Activated CD8-positive, alpha-beta memory T cell treated with anti-CD3 and anti-CD28 coated beads, Interleukin-2, amount 50 U/mL, for 24 hours (primary cell): ENCODE measurements around the gene WRAP73.

Source experiments
- DNase-seq: peaks from one replicate; pipeline ENCODE4 v3.0.0-alpha.2; 2020; ENCODE audit errors: extremely low read depth

The WRAP73 gene

GRCh38 chr1:3614755-3615742 lies 34.9 kb downstream of the WRAP73 start:
- no peak for DNase-seq

DNA sequence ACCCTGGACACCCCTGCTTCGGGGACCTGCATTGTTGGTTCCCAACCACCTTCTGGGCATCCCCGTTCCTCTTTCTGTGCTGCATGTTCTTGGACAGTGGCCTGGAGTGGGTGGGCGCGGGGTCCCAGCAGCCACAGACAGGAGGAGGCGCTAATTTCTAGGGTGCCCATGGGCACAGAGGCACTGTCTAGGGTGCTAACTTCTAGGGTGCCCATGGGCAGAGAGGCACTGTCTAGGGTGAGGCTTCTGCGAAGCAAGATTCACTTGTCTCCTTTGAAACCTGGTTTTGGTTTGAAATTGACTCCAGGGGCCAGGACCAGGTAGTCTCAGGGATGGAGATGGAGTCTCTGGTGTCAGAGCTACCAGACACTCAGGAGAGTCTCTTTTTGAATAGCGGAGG lies 37.8 kb downstream of the WRAP73 start:
- DNase-seq, result no peak

- DNase-seq, result no peak
Observed at GRCh38 chr1:3611170-3612019, 38.5 kb downstream of the WRAP73 start, which contains the start of gene MEGF6. Gene MEGF6, minus strand, starts transcription at chr1:3611508. Its CDS starts 240 bp downstream, at chr1:3611268.

DNA sequence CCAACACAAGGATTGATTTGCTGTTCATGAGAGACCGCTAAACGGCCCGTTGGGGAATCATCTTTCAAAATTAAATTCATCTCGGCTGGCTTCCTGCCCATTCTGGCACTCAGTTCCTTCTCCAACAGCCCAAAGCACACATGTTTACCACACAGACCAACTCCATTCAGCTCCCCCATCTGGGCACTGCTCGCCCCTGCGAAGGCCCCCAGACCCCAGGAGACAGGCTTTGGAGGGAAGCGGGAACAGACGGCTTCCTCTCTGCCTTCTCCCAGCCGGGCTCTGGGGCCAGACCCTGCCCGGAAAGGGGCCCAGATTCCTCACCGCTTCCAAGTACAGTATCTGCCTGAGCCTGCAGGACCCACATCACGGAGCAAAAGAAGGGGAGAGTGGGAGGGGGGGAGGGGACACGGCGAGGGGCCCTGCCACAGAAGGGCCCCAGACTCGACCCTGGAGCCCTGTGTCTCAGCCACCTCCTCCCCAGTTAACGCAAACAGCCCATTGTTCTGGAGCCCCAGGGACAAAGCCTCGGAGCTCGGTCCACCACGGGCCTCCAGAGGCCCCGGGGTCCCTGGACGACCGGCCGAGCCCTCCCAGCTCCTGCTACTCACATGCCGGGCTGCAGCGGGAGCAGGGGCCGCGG lies 39.3 kb downstream of the WRAP73 start:
- no peak for DNase-seq

DNA sequence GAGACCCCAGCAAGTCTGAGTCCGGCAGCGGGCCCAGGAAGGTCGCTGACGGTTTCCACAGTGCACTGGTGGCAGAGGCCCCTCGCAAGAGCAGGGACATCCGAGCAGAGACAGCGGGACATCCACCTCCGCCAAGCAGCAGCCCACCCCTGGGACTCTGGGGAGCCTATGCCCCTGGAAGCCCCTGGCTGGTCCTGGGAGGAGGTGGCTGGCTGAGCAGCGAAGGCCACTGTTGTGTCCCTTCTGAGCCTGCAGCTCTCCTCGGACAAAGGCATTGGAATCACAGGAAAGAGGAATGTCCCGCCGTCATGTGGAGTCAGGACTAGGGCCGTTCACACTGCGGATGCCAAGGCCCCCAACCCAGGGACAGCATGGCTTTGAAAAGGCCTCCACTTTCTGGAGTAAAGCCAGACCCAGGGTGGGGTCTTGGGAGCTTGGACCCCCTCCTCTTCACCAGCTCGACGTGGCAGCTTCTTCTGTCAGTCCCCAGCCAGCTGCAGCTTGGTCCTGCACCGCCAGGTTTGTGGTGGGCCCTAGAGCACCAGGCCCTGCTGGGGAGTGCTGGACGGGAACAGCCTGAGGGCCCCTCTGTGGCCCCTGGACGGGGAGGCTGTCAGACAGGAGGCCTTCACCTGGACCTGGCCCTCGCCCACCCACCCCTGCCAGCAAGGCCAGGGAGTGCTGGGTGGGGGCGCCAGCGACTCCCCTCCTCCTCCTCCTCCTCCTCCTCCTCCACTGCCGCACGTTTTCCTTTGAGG lies 40.0 kb downstream of the WRAP73 start:
- no peak for DNase-seq

DNA sequence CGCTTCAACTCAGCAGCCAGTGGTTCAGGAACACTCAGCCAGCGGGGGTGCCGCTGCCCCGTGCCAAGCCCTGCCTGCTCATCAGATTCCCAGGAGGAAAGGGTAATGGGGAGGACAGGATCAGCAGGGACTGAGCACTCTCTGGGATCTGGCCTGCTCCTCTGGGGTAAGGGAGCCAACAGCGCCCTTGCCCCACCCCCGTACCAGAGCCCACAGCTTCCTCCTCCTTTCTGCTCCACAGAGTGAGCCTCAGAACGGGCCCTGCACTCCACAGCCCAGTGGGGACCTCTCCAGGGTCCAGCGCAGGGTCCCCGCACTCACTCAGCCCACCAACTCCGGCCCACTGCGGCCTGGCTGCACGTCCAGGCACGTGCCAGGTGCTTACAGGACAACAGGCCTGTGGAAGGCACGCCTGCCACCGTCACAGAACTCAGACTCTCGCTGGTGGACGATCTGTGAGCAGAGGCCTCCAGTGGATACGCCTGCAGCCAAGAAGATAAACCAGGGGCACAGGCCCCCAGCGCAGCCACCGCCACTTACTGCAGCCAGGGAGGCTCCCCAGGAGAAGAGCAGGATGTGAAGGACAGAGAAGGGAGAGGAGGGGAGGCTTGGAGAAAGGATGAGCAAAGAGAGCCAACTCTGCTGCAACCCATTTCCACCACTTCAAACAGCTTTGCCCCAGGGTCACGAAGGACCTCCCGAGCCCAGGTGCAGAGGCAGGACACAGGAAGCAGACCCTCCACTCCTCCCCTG lies 40.7 kb downstream of the WRAP73 start:
- DNase-seq, result no peak

GRCh38 chr1:3608154-3608553 lies 41.7 kb downstream of the WRAP73 start:
- DNase-seq, result no peak

DNA sequence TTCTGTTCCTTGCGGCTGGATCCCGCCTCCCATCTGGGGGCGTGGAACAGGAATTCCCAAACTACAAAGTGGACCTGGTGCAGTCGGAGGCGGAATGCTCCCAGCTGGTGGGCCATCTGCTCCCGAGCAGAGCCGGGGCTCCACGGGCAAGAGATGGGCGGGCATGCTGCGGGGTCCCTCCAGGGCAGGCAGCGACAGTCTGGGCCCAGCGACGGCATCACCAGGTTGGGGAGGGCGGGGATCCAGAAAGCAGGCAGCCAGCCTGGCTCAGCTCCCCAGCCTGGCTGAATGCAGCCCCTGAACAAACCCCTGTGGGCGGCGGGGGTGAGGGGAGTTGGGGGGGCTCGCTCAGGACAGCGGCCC lies 42.2 kb downstream of the WRAP73 start:
- DNase-seq, result no peak

DNA sequence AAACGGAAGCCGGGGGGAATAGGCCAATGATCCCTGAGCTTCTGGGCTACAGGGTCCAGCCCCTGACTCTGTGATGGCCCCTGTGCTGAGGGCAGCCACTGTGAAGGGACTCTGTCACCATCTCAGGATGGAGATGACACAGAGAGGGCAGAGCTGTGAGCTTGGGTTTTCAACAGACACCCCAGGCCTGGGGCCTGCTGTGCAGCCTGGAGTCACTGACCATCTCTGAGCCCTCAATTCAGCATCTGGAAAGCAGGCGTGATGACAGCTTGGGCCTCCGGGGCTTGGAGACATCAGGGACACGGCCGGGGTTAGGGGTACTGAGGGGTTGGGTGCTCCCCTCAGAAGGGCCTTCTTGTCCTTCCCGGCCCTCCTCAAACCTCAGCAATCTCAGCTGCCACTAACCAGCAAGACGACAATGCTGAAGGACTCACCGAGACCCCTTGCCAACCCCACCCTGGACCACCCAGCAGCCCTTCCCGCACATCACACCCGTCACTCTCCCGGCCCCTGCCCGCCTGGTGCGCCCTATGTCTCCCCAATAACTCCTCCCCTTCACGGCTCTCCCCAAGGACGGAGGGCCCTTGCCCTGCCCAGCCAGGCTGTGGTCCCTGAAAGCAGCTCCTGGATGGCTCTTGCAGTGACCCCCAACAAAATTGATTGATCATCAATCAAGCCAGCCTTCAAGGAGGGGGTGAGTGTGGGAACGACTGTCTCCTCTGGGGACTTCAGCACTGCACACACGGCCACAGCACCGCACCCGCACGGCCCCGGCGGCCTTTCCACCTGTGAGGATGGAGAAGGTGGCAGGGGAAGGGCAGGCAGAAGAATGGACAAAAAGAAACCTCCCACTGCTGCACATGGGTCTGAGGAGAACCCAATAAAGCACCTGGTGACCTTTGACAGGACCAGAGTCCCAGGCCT lies 42.9 kb downstream of the WRAP73 start:
- no peak for DNase-seq

GRCh38 chr1:3604997-3605823 lies 44.7 kb downstream of the WRAP73 start:
- no peak for DNase-seq

DNA sequence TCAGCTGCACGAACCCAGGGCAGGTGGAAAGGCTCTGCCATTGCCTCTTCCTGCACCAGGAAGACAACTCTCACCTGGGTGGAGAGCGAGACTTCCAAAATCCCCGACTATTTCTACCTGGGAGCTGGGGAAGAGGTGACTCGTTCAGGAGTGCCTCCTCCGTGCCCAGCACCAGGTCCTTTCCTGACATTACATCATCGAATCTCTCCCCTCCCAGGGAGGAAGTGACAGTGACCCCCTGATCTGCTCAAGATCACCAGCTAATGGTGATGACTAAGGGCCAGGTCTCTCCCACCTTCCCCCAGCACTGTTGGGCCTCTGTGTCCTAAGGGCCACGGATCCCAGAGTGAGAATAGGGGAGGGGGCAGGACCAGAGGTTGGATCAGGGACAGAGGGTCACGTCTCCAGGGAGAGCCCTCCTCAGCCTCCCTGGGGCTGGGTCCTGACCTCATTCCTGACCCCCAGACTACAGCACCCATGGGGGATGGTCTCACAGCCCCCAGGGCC lies 45.4 kb downstream of the WRAP73 start:
- no peak for DNase-seq

- DNase-seq, result no peak
Observed at GRCh38 chr1:3603571-3604467, 46.1 kb downstream of the WRAP73 start.

DNA sequence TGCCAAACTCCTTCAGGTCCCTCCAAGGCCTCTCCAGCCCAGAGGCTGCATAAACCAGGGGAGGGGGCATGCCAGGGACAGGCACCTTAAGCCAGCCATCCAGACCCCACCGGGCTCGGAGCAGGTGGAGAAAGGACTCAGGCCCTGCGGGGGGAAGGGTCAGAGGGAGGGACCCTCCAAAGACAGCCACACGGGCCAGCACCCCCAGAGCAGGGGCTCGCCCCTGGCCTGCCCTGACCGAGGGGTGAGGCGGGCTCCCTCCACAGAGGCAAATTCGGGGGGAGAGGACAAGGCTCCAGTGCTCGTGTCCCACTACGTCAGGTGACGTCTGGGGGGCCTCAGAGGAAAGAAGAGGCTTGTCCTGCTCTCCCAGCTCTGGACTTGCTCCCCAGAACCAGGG lies 46.7 kb downstream of the WRAP73 start:
- no peak for DNase-seq

DNA sequence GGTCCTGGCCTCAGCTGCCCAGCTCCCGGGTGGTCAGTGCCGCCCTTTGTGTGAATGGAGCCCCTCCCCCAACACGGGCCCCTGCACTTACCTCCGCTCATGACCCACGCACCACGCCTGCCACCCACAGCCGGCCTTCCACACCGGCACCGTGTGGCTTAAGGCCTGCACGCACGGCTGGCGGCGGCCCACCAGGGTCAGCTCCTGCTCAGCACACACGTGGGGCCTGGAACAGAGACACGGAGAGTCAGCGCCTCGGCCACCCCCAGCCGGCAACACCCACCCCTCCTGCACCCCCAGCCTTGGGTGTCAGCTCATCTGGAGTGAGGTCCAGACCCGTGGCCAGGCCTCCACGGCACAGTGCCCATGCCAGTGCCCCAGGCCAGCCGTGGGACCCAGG lies 47.5 kb downstream of the WRAP73 start:
- no peak for DNase-seq

DNA sequence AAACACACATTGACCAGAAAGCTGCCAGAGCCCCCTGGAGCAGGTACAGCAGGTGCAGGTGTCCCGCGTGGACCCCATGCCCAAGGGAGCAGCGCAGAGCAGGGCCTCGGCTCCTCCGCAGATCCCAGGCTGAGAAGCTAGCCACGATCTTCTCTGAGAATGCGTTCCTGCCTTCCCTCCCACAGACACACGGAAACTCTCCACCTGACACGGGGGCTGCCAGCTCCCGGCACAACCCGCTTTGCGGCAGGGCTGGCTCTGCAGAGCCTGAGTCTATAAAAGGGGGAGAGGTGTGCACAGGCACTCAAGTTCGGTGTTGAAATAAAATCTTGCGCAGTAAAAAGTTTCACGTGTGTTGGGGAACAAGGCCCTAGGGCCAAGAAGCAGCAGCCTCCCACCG lies 48.2 kb downstream of the WRAP73 start:
- DNase-seq, result no peak

DNA sequence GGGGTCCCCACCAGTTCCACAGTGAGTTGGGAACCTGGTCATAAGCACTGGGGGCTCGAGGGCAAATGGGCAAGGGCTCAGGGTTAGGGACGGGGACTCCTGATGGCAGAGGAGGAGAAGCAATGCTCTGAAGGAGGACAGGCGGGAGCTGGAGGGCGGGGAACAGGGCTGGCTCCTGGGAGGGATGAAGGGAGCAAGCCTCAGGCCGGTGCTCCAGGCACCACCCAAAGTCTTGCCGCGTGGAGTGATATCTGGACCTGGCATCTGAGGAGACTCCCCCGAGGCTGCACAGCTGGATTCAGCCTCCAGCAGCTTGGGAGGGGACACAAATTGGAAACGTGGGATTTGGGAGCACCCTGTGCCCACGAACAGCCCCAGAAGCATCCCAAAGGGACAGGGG lies 49.5 kb downstream of the WRAP73 start:
- no peak for DNase-seq

- DNase-seq, result no peak
Observed at GRCh38 chr1:3599816-3600215, 50.1 kb downstream of the WRAP73 start.
